ENCODE measurements around the gene PDLIM1. TPM values are rescaled to one million over a fixed set of nuclear protein-coding genes. Genes with fewer than 3 reads are reported as not detected.

The PDLIM1 gene
- total RNA-seq, 1 experiment from 2014 or later, result 115 TPM

GRCh38 chr10:95256268-95256667 is 34.5 kb downstream of the PDLIM1 start:
- no peak overlapping the region for H2AK5ac ChIP-seq (ENCODE audit: insufficient read length, low read length)

More at GRCh38 chr10:95256268-95256667, 34.5 kb downstream of the PDLIM1 start:
- no peaks in the 10 kb centered on the region for H3K23me2 ChIP-seq (ENCODE audit: insufficient read length, low read depth, low read length, poor library complexity, severe bottlenecking)
- no peak for DNase-seq
- Mint-ChIP-seq H3K4me1 (peaks cover 6 to 8% of the 10 kb centered on the region in 2 experiments), H3K9me3 (peaks cover 12 to 17% of the 10 kb centered on the region in 2 experiments), H3K4me3 (no peak overlapping the region), H3K36me3 (ENCODE audit: insufficient read depth in 1 of 3, low read depth in 3 of 3) (peaks cover 29 to 54% (median 52%) of the 10 kb centered on the region in 3 experiments), H3K27me3 (ENCODE audit: low read depth) (no peaks in the 10 kb centered on the region), H3K27ac (no peak overlapping the region)
- H4K20me1 ChIP-seq (ENCODE audit: control insufficient read depth, insufficient read depth, insufficient read length), result no peaks in the 10 kb centered on the region
- H3K27me3 ChIP-seq (ENCODE audit: insufficient read depth, low read length), result no peaks in the 10 kb centered on the region
- no CpG with 5 or more reads among the region's 1 CpG for WGBS (ENCODE audit: extremely low coverage, insufficient read length, low lambda C conversion rate)
- H2AFZ ChIP-seq (ENCODE audit: low read length), result no peak overlapping the region
- H2BK120ac ChIP-seq (ENCODE audit: low read depth, low read length, poor library complexity, severe bottlenecking), result no peak overlapping the region
- H3K4me1 ChIP-seq (ENCODE audit: insufficient read depth, low read length), result no peaks in the 10 kb centered on the region
- no peak overlapping the region for H3K4ac ChIP-seq (ENCODE audit: low read depth, low read length)
- H3K27ac ChIP-seq (ENCODE audit: insufficient read length, low read depth, low read length), result no peak overlapping the region
- no peak overlapping the region for H4K8ac ChIP-seq (replicated peaks; ENCODE audit: insufficient read length, low read depth, low read length)
- H2BK20ac ChIP-seq (ENCODE audit: low read depth, low read length, poor library complexity, severe bottlenecking), result no peak overlapping the region
- H3K14ac ChIP-seq (ENCODE audit: insufficient read depth, low read length), result no peak overlapping the region
- H4K5ac ChIP-seq (ENCODE audit: insufficient read length, low read depth, low read length), result no peak overlapping the region
- H4K91ac ChIP-seq (ENCODE audit: insufficient read length, low read depth, low read length), result no peak overlapping the region
- no peak overlapping the region for H2BK5ac ChIP-seq (ENCODE audit: insufficient read length, low read length)
- H3T11ph ChIP-seq (ENCODE audit: low read length), result no peak overlapping the region
- no peaks in the 10 kb centered on the region for H3K9me3 ChIP-seq (ENCODE audit: control insufficient read depth, low read depth, low read length)
- no peak overlapping the region for H3K23ac ChIP-seq (ENCODE audit: insufficient read length, low read depth, low read length)
- no peaks in the 10 kb centered on the region; the same call in 1 of the 2 replicates for H3K79me2 ChIP-seq (ENCODE audit: insufficient read depth, low read length)
- peaks cover 8% of the 10 kb centered on the region for H3K79me1 ChIP-seq (ENCODE audit: insufficient read depth, low read depth, low read length, poor library complexity, severe bottlenecking)
- no peak overlapping the region for H3K56ac ChIP-seq (ENCODE audit: insufficient read length, low read depth, low read length)
- no peak overlapping the region for H3K4me2 ChIP-seq (ENCODE audit: insufficient read depth, insufficient read length, low read length)
- TF ChIP-seq CTCF (conservative IDR thresholded peaks at IDR 0.05), result no peak
- H3K18ac ChIP-seq (ENCODE audit: insufficient read length, low read depth, low read length), result no peak overlapping the region
- H2BK12ac ChIP-seq (ENCODE audit: insufficient read length, low read depth, low read length), result no peak overlapping the region
- no peak overlapping the region for H2BK15ac ChIP-seq (ENCODE audit: low read depth, low read length)
- no peak overlapping the region for H3K9ac ChIP-seq (ENCODE audit: extremely low read depth, insufficient read length, low read length)
